Head of caudate nucleus (tissue), 42 donors: ENCODE results near the gene DSP.

Source experiments
- DNase-seq, 42 donors: peaks; one replicate each; pipeline versions ENCODE4 v3.0.0 to v3.0.0-alpha.2; 2020 to 2021; ENCODE audit warnings: mixed read lengths in 7 of 42
- intact Hi-C: fragments of 100-400 bp; cut with DNase I; formaldehyde crosslinking; loops from one replicate; pipeline ENCODE4 v1.15.0; 2022

The DSP gene

DNA sequence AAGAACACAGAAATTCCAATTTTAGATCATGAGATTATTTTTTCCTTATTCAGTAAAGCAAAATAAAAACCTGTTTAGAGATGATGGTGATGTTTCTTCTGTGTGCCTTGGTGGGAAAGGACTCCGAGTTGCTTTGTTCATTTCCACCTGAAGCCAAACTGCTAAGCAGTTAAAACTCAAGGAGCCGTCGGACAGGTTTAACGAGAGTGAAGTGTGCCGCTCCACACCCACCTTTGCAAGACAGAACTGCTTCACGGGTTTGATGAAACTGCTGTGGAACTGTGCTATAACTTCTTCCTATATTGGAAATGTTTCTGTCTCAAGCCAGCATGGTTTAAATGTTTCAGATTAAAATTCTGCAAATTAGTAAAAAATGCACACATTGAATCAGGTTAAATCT, 9.2 kb upstream of the DSP start:
- intact Hi-C loops: no loop called here
- DNase-seq: no peak

DNA sequence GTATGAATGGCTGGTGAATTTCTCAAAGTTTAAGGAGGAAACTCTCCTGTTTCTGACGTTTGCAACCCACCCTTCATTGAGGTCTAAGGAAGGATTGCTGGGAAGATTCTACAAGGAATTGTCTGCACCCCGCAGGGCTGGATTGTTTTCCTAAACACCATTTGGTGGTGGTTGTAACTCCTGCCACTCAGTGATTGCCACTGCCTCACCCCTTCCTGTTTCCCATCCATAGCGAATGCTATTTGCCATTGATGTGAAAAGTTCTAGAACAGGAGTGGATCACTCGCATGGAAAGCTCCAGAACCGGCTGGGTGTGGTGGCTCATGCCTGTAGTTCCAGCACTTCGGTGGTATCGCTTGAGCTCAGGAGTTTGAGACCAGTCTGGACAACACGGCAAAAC, 8.7 kb upstream of the DSP start:
- no peak for DNase-seq
- intact Hi-C loops: no loop called here

DNA sequence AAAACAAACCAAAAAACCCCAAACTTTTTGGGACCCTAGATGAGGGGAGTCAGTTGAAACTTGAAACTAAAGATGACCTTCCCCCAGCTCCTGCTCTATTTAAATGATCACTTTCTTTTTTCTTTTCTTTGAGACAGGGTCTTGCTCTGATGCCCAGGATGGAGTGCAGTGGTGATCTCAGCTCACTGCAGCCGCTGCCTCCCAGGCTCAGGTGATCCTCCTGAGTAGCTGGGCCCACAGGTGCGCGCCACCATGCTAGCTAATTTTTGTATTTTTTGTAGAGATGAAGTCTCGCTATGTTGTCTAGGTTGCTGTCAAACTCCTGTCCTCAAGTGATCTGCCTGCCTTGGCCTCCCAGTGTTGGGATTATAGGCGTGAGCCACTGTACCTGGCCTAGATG, 7.3 kb upstream of the DSP start:
- intact Hi-C loops: no loop called here
- no peak for DNase-seq

DNA sequence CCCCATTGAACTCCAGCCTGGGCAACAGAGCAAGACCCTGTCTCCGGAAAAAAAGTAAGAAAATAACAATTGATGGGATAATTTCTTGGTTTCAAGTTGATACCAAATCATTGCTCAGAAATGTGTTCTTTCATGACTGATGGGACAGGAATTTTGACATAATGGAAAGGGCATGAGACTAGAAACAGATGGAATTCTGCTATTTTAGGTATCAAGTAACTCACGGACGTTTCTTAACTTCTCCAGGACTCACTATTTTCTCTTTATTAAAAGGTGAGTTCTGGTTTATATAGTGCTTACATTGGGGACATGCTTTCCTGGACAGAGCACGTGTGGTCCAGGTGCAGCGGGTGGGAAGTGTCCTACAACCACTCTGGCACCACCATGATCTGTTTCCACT, 6.0 kb upstream of the DSP start:
- DNase-seq: no peak
- intact Hi-C loops: no loop called here

DNA sequence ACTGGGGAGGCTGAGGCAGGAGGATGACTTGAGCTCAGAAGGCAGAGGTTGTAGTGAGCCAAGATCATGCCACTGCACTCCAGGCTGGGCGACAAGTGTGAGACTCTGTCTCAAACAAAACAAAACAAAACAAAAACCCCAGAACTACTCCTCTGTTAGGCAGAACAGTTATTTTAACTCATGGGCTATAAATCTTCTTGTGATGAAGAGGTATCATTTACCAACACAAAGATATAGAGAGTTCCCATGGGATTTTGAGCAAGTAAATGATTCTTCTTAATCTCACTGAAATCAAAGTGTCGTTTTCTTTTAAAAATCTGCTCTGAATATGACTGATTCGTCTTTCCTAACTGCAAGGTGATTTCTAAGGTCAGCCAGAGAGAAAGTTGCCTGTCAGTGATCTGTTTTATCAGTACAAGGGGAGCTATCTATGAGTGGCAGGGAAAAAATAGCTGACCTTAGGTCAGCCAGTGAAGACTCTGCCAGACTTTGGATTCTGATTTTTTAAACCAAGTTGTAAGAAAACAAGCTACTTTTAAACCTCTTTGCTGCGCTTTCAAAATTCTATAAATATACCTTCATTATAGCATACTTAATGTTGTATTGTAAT, 3.8 kb upstream of the DSP start:
- no peak for DNase-seq
- intact Hi-C loops: no loop called here

DNA sequence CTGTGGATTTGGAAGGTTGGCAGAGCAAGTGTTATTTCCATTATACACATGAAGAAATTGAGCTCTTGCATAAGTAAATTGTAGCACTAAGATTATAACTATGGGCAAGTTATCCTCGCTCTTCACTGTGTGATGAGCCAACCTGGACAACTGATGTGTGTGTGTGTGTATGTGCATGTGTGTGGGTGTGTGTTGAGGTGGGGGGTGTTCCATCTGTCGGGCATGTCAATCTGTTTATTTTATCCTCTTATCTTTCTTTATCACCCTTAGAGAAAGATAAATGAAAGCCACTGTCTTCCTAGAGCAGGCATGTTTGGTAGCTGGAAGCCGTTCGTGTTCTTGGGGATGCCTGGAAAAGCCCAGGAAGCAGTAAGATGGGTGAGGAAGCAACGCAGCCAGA, 3.0 kb upstream of the DSP start:
- no peak for DNase-seq
- intact Hi-C loops: no loop called here

DNA sequence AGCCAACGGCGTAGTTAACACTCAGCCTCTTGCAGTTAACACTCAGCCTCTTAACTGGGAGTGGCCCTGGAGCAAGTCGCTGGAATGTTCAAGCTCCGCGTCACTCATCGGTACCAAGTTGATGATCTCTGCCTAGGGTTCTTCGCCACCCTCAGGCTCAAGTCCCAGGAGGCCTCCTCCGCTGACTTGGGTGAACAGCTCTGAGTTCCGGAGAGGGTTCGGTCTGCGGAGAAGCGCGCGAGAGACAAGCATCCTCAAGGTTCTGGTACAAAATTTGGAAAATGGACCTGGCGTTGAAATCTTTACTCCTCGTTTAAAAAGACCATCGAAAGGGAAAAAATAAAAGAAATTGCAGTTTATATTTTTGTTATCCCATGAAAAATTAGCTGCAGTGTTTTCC, 876 bp upstream of the DSP start:
- no peak for DNase-seq
- intact Hi-C loops: no loop called here

DNA sequence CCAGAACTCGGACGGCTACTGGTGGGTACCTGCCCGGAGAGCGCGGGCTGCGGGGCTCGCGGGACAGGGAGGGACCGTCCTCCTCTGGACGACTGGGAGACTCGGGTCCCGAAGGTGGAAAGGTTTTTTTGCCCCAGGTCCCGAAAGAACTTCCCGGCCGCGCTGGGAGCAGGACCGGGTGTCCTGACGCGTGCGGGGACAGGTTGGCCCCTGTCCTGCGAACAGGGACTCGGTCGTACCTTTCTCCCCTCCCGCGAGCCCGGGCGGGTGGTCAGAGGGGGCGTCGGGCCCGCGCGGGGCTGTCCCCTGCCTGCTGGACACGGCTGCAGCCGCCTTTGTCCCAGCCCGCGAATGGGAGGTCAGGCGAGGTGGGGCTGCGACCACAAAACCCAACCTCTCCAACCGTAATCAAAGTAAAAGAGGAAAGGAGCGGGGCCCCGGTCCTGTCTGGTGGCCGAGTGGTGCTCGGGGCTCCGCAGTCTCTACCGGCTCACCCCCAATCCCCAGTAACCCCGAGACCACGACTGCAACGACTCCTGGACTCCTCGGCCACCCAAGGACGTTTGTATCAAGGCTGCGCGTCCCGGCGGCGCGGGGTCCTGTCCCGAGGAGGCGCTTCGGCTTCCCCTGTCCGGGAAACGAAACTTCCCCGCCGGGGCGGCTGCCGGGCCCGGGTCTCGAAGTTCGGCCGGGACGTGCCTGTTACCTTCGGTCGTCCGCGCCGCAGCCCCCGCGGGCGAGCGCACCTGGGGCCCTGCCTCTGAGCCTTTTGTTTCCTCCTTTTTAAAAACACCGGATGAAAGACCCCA, 798 bp downstream of the DSP start:
- intact Hi-C loops: no loop called here
- no peak for DNase-seq

DNA sequence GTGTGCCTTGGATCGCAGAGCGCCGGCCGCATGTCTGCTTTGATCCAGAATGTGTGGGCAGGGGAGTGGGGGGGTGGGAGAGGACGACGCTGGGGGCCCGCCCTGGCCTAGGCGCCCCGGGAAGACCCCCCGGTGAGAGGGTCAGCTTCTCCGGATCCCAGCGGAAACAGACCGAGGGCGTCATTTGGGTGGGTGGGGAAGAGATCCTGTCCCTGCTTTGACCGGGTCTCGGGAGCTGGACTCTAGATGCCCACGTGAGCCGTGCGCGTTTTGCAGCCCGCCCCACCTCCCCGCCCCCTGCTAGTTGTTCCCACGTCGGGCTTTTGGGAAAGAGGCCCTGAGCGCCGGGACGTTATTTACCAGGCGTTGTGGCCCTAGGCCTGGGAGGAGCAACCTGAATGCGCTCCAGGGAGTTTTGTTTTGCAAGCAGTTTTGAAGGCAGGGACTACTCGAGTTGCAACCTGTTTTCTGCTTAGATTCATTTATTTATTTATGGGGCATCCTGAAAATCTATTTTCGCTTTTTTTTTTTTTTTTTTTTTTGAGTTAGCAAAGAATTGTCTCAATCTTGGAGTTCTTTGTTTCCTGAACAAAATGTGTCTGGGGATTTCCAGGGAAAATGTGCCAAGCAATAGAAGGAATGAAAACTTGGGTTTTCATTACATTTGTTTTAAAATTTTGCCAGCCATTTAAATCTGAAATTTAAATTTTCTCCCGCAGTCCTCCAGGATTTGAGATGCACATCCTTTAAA, 1.6 kb downstream of the DSP start:
- intact Hi-C loops: no loop called here
- DNase-seq: no peak

DNA sequence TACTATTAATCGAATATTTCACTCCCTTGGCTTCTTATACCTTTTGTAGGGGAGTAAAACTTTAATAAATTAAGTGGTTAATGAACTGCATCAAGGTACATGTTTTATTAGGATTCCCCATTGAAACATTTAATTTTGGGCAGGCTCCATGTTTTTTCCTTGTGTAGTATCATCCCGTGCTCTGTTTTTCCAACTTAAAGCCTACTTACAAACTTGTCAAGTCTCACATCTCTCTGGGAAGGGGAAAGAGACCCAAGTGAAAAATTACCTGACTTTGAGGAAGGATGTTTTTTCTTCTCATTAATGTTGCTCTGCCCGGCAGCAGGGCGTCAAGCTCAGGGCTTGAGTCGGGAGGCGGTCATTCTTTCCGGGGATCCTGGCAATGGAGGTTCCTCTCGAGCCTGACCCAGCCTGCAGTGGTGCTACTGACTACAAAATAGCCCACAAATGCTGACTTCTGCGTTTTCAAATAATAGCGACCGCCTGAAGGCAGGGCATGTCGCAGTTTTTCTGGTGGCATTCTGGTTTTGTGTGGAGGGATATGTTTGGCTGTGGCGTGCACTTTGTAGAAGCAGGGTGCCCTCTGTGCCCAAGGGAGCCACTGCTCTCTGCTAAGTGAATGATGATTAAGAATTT, 2.4 kb downstream of the DSP start:
- DNase-seq: no peak
- intact Hi-C loops: no loop called here

DNA sequence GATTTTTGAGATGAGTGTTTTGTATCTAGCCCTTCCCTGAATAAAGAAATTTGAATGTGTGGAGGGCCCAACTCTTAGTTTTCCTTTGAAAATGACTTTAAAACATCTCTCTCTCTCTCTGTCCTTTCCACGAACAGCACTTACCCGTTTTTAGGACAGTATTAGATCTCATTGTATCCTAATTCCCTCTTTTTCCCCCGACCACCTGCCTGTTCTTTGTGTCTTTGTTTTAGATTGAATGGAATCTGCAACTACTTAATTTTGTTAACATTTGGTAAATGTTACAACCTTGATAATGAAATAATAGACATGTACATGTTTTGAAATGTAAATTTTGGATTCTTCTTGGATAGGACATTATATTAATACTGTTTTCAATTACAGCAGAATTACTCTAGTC, 3.1 kb downstream of the DSP start:
- no peak for DNase-seq
- intact Hi-C loops: no loop called here

DNA sequence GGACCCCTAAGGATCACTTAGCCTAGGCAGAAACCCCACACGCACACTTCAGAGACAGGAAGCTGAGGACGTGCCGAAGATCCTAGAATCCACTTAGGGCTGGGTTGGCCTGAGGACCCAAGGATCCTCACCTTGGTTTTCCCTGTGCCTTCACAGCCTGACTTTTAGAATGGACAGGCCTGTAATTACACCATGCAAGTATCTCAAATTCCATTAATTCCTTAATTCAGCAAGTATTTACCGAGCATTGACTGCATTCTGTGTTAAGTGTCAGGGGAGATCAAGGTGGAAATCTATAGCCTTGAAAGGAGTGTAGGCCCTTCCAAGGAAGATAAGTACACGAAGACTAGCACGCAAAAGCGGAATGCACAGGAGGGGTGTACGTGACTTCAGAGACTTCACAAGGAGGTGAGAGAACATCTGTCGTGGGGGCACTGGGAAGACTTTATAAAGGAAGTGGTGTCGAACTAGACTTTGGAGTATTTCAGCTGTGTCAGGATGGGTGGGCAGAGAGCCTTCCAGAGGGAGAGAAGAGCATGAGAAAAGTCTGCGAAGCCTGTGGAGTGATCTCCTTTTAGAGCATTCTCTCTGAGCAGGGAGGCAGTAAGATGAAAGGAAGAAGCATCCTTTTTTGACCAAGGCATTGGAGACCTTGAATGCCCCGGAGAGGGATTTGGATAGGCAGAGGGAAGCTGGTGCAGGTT, 4.0 kb downstream of the DSP start:
- intact Hi-C loops: no loop called here
- DNase-seq: no peak

DNA sequence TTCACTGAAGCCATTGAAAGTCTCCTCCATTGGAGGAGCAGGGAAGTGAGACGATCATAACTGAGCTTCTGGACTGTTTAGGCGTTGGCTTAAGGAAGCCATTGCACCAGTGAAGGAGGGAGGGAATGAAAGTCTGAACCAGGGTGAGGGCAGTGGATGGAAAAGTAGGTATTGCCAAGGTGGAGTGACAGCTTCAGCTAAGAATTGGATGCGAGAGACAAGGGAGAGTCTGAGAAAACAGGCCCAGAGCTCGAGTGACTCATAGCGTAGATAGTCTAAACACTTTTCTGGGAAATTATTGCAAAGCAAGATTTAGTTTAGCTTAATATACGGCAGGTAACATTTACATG, 4.5 kb downstream of the DSP start:
- no peak for DNase-seq
- intact Hi-C loops: no loop called here

DNA sequence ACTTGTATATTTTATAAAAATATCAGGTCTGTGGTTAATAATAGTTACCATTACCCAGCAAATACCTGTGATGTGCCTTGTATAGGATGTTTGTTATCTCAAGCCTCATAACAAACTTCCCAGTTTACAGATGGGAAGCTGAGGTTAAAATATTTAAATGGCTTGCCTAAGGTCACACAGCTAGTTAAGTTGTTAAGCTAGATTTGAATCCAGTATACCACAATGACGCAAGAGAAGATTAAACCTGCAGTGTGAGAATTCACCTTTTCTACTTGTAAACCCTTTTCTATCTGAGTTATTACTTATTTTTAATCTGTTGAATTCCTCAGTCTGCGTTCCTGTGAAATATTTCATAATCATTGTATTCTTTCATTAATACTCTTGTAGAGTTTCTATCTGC, 4.9 kb downstream of the DSP start:
- DNase-seq: no peak
- intact Hi-C loops: no loop called here

DNA sequence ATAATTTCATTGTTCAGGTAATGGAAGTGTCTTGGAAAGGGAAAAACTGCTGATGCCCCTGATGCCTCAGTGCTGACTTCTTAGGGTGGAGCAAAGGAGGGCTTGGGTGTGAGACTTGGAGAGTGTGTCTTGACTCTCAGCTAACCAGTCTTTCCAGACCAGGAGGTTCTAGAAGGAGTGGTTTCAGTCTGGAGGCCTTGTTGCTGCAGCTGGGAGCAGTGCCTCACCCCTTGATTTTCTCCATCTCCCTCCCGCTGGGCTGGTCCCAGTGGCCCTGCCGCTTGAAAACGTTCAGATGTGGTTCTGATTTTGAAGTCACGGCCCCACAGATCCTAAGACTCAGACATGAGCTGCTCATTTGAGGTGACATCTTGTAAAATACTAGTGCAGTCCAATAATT, 5.4 kb downstream of the DSP start:
- no peak for DNase-seq
- intact Hi-C loops: no loop called here

DNA sequence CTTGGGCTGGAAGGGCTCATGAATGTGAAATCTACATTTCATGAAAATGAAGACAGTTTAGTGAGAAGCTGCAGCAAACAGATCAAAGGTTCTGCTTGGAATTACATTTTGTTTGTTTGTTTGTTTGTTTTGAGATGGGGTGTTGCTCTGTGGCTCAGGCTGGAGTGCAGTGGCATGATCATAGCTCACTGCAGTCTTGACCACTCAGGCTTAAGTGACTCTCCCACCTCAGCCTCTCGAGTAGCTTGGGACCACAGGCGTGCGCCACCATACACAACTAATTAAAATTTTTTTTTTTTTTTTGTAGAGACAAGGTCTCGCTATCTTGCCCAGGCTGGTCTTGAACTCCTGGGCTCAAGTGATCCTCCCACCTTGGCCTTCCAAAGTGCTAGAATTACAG, 5.8 kb downstream of the DSP start:
- no peak for DNase-seq

DNA sequence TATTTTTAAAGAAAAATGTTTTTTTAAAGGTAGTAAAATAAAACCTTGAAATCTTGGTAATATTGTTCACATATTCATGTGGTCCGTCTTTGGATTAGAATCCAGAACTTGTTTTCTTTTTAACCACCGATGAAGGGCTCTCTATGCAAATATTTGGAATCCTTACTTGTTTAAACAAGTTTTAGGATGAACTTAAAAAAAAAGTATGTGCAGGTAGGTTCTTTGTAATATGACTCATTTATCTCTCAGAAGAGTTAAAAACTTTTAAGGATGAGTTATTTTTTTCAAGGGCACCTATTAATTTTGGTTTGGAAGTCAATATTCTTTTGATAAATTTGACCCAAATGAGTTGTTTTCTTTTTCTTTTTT, 8.9 kb downstream of the DSP start:
- no peak for DNase-seq
- intact Hi-C loops: no loop called here

More for the DNA sequence above, 5.8 kb downstream of the DSP start:
- intact Hi-C loops: no loop called here

DNA sequence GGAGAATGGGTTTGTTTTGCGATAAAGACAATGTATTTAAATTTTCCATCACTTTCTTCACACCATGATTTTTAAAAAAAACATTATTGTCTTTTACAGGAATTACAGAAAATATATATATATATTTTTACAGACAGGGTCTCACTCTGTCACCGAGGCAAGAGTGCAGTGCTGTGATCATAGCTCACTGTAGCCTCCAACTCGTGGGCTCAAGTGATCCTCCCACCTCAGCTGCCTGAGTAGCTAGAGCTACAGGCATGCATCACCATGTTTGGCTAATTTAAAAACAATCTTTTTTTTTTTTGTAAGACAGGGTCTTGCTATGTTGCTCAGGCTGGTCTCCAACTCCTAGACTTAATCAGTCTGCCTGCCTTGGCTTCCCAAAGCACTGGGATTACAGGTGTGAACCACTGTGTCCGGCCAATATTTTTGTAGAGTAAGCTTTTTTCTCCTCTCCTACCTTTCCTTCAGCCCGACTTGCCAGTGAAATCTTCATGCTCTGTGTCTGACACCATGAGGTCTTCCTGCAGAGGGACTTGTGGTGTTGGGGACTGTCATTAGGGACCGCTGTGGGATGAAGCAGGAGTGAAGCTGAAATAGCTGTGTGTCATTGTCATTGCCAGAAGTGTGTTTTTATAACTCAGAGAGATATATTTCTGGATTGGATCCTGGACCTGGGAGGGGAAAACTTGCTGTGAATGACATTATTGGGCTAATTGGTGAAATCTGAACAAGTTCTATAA, 13.2 kb downstream of the DSP start:
- intact Hi-C loops: no loop called here
- no peak for DNase-seq

DNA sequence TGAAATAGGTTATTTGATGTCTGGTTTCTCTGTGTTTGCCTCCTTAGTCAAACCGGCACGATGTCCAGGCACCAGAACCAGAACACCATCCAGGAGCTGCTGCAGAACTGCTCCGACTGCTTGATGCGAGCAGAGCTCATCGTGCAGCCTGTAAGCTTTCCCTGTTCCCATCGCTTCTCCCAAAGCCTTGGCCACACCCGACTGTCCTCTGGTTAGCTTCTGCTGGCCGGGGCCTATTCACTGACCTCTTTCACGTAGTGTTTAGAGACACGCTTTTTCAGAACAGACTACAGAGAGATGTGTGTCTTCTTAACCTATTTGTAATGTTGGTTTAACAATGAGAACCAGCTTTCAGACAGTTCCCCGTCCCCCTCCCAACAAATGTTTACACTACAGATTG, 14.2 kb downstream of the DSP start:
- no peak for DNase-seq
- intact Hi-C loops: no loop called here
